ENCODE measurements around the gene SCGB3A2. TPM values are rescaled to one million over a fixed set of nuclear protein-coding genes. Genes with fewer than 3 reads are reported as not detected.

Gene SCGB3A2
- total RNA-seq, 4 donors from 2014 or later, result not detected

DNA sequence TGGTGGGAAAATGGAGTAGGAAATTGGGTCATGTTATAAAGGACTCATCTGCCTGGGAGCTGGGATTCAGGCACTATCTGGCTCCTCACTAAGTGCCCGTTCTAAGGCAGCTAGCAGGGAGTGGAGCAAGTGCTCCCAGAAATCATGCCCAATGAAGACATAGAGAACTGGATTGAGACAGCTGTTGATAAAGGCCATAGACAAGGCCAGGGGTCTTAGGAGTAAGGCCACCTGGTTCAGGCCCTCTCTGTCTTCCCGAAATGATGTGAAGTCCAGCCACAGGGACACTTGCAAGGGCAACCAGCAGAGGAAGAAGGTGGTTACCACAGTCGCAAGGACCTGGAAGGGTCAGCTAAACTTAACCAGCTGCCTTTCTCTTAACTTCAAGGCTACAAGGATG lies 26.9 kb upstream of the SCGB3A2 start:
- no peaks in the 10 kb centered on the region for H3K36me3 ChIP-seq
- WGBS, result 88% methylated on average over 3 of the region's 3 CpGs
- no peaks in the 10 kb centered on the region for H3K9me3 ChIP-seq
- TF ChIP-seq, protein P1, sequence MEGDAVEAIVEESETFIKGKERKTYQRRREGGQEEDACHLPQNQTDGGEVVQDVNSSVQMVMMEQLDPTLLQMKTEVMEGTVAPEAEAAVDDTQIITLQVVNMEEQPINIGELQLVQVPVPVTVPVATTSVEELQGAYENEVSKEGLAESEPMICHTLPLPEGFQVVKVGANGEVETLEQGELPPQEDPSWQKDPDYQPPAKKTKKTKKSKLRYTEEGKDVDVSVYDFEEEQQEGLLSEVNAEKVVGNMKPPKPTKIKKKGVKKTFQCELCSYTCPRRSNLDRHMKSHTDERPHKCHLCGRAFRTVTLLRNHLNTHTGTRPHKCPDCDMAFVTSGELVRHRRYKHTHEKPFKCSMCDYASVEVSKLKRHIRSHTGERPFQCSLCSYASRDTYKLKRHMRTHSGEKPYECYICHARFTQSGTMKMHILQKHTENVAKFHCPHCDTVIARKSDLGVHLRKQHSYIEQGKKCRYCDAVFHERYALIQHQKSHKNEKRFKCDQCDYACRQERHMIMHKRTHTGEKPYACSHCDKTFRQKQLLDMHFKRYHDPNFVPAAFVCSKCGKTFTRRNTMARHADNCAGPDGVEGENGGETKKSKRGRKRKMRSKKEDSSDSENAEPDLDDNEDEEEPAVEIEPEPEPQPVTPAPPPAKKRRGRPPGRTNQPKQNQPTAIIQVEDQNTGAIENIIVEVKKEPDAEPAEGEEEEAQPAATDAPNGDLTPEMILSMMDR (IDR thresholded peaks at IDR 0.05), result no peak
- no peak for TF ChIP-seq EP300 (IDR thresholded peaks at IDR 0.05)
- TF ChIP-seq POLR2AphosphoS5 (IDR thresholded peaks at IDR 0.05), result no peak
- TF ChIP-seq POLR2A (IDR thresholded peaks at IDR 0.05), result no peak
- no peak for DNase-seq (ENCODE audit: low spot score in 2 of 2)
- no peak overlapping the region for H3K4me3 ChIP-seq
- no peak overlapping the region for H3K27ac ChIP-seq
- no peaks in the 10 kb centered on the region for H3K27me3 ChIP-seq
- H3K4me1 ChIP-seq, result no peaks in the 10 kb centered on the region

DNA sequence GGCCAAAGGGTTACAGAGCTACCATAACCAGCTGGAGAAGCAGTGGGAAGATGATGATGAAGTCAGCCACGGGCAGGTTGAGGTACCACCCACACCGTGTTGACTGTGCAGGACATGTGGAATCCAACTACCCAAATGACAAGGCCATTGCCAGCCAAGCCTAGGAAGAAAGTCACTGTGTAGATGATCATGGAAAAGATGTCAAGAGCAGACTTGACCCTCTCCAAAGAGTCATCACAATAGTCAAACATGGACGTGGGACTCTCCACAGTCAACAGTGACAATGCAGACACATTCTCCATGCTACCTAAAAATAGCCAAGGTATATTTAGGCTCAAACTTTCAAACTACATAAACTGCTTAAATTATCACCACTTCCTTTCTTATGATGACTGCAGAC lies 26.1 kb upstream of the SCGB3A2 start:
- no peak for DNase-seq (ENCODE audit: low spot score in 2 of 2)
- WGBS, result 58% methylated on average over 3 of the region's 3 CpGs
- Histone ChIP-seq H3K27me3 (no peaks in the 10 kb centered on the region), H3K4me1 (no peaks in the 10 kb centered on the region), H3K4me3 (no peak overlapping the region), H3K27ac (no peak overlapping the region), H3K9me3 (no peaks in the 10 kb centered on the region), H3K36me3 (no peaks in the 10 kb centered on the region)
- no peak for TF ChIP-seq POLR2A (IDR thresholded peaks at IDR 0.05)
- TF ChIP-seq POLR2AphosphoS5 (IDR thresholded peaks at IDR 0.05), result no peak
- no peak for TF ChIP-seq EP300 (IDR thresholded peaks at IDR 0.05)
- TF ChIP-seq, protein P1 (IDR thresholded peaks at IDR 0.05), result no peak

DNA sequence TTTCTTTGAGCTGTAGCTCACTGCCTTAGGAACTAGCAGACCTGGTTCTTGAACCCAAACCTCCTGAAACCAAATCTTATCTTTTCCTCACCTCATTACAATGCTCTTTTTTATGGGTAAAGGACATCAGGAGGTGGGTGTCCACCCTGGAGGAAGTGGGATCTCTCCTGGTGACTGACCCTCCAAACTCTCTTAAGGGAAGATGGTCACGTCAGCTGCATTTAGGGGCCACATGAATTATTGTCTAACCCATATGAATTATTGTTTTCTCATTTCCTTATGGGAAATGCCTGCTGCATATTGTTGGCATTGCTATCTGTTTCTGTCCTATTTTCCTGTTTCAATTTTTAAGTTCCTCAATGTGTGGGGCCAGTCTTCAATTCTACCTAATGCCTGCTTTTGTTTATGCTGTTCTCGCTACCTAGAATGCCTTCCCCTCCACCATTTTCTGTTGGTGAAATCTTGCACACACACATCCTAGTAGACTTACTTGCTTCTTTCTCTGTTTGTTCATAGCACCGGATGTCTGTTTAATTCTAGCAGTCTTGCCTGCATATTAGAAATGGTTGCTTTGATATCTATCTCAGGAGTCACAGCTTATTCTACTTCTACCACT lies 25.0 kb upstream of the SCGB3A2 start:
- no peaks in the 10 kb centered on the region for H3K36me3 ChIP-seq
- no peaks in the 10 kb centered on the region for H3K9me3 ChIP-seq
- no peak overlapping the region for H3K4me3 ChIP-seq
- H3K4me1 ChIP-seq, result no peaks in the 10 kb centered on the region
- H3K27ac ChIP-seq, result no peak overlapping the region
- 57% methylated on average over 3 of the region's 3 CpGs for WGBS
- TF ChIP-seq EP300 (IDR thresholded peaks at IDR 0.05), result no peak
- no peak for TF ChIP-seq POLR2AphosphoS5 (IDR thresholded peaks at IDR 0.05)
- TF ChIP-seq POLR2A (IDR thresholded peaks at IDR 0.05), result no peak
- TF ChIP-seq, protein P1 (IDR thresholded peaks at IDR 0.05), result no peak
- no peaks in the 10 kb centered on the region for H3K27me3 ChIP-seq
- DNase-seq (ENCODE audit: low spot score in 2 of 2), result no peak

DNA sequence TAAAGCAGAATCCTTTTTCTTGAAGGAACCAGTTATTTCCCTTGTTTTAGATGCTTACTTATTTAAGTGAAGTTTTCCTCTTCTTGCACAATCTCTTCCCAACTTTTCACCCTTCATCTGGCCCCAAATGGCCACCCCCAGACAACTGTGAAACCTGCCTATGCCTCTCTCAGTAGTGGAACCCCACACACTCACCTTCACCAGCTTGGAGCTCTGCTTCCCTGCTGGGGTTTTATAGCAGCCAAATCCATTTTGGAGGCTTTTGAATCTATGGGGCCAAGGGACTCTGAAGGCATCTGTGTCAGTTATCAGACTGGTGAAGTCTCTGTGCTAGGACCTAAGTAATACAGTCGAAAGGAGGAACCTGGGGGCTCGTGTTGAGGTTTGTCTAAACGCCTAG lies 24.2 kb upstream of the SCGB3A2 start:
- WGBS, result 66% methylated on average over 3 of the region's 3 CpGs
- Histone ChIP-seq H3K4me3 (no peak overlapping the region), H3K27ac (no peak overlapping the region), H3K27me3 (no peaks in the 10 kb centered on the region), H3K36me3 (no peaks in the 10 kb centered on the region), H3K9me3 (no peaks in the 10 kb centered on the region), H3K4me1 (no peaks in the 10 kb centered on the region)
- DNase-seq (ENCODE audit: low spot score in 2 of 2), result no peak
- TF ChIP-seq EP300 (IDR thresholded peaks at IDR 0.05) (no peak), POLR2A (IDR thresholded peaks at IDR 0.05) (no peak)

DNA sequence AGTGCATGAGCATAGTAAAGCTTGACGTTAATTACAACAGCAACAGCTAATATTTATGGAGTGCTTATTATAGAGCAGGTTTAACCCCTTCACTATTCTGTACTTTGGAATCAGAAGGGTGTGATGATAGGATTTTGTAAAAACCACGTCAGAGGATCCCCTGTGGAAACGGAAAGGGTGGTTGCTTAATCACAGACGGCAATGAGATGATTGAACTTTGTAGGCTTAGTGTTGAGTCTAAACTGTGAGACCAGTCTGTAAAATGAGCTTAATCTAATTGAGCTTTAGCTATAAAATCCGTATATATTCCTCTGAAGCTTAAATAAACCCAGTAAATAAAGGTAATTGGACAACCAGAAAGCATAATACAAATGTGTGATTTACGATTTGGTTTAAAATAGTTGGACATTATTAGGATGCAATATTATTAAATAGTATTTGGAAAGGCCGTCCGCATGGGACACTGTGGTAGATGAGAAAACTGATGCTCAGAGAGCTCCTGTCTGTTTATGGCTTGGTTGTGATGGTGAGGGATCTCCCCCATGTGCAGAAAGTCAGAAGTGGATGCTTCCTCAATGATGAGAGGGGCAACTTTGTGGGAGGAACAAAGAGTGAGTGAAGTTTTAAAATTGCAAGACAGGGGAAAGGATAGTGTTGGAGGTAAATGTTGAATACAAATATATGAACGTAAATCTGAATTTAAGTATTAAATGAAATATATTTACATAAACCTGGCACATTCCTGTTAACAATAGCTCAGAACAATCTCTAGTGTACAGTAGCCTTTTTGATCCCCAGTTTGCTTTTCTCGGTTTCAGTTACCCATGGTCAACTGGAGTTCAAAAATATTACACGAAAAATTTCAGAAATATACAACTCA lies 23.4 kb upstream of the SCGB3A2 start:
- TF ChIP-seq, protein P1 (IDR thresholded peaks at IDR 0.05), result no peak
- TF ChIP-seq POLR2AphosphoS5 (IDR thresholded peaks at IDR 0.05) (no peak), EP300 (IDR thresholded peaks at IDR 0.05) (no peak), POLR2A (IDR thresholded peaks at IDR 0.05) (no peak)
- WGBS, result 76% methylated on average over 11 of the region's 11 CpGs
- no peaks in the 10 kb centered on the region for H3K36me3 ChIP-seq
- H3K9me3 ChIP-seq, result no peaks in the 10 kb centered on the region
- no peak for DNase-seq (ENCODE audit: low spot score in 2 of 2)
- no peaks in the 10 kb centered on the region for H3K27me3 ChIP-seq
- no peaks in the 10 kb centered on the region for H3K4me1 ChIP-seq
- H3K27ac ChIP-seq, result no peak overlapping the region
- no peak overlapping the region for H3K4me3 ChIP-seq

Measured in suprapubic skin (tissue), 4 donors.